NK-92 (cell line): Measurements from ENCODE around the gene ANTKMT.

Experiments used
- DNase-seq: peaks from one replicate; lab custom pipeline; 2025; ENCODE audit not compliant: unreplicated experiment; lab: John Stamatoyannopoulos, UW

The ANTKMT gene

GRCh38 chr16:714558-715476, 6.1 kb upstream of the ANTKMT start, which contains the start of gene METRN:
Gene METRN (plus strand): TSS chr16:715118. CDS start chr16:715290, 172 bp downstream.
- DNase-seq, result no peak

DNA sequence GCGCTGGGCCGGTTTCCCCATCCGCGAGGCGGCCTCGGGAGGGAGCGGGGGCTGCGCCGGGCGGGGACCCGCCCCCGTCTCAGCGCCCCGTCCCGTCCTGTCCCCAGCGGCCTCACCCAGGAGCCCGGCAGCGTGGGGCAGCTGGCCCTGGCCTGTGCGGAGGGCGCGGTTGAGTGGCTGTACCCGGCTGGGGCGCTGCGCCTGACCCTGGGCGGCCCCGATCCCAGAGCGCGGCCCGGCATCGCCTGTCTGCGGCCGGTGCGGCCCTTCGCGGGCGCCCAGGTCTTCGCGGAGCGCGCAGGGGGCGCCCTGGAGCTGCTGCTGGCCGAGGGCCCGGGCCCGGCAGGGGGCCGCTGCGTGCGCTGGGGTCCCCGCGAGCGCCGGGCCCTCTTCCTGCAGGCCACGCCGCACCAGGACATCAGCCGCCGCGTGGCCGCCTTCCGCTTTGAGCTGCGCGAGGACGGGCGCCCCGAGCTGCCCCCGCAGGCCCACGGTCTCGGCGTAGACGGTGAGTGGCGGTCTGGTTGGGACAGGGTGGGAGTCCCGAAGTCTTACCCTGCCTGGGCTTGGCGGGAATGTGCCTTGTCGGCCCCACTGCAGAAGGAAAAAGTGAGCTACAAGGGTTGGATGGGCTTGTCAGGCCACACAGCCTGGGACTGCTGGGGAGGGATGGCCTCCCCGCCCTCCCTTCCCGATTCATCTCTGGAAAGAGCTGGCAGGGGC, 5.3 kb upstream of the ANTKMT start:
- no peak for DNase-seq

- no peak for DNase-seq
Measured at GRCh38 chr16:716200-716568, 4.8 kb upstream of the ANTKMT start.

- no peak for DNase-seq
Measured at GRCh38 chr16:716768-717325, 4.1 kb upstream of the ANTKMT start.

DNA sequence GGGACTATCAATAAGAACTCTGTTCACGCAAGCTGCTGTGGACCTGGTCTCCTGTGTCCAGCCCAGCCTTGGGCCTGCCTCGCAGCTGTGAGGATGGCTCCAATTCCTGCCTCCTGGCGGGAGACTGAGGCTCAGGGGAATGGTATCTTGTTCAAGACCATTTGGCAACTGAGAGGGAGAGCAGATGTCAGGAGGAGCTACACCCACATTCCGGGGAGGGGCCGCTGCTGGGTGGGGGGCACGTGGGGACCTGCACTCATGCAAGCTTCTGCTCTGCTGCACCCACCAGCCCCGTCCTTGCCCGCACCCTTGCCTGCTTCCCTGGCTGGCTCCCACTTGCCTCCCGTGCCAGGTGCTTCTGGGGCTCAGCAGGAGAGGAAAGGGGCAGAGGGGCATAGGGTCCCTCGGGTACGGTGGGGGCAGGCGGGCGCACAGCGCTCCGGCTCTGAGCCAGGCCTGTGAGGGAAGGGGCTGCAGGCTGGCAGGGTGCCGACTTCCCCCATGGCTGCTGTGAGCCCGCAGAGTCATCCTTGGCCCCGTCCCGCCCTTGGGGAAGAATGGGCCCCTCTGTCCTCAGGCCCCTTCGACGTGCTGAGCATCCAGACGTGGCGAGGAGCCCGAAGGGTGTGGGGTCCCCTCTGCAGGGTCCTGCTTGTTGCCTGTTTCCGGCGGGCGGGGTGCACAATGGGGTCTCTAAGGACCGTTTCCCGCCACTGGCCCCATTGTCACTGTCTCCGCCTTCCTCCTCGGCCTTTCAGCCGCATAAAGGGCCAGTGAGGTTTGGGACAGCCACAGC, 3.3 kb upstream of the ANTKMT start:
- DNase-seq, result no peak

- no peak for DNase-seq
Measured at GRCh38 chr16:718389-718788, 2.6 kb upstream of the ANTKMT start.

DNA sequence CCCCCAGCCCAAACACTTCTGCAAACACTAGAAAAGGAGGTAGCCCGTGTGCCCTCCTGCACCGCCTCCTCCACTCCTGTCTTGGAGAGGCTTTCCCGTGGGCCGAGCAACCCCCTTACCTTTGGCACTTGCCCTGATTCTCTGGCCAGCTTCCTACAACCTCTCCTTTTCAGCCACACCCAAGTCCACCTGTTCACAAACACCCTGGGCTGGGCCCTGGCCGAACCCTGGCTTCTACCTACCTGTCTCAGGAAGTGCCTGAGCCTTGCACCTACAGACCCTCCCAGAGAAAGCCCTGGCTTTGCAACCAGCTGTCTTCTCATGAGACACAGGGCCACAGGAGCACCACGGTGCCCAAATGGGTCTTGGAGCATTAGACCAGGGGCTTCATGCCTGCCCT, 2.0 kb upstream of the ANTKMT start:
- no peak for DNase-seq

DNA sequence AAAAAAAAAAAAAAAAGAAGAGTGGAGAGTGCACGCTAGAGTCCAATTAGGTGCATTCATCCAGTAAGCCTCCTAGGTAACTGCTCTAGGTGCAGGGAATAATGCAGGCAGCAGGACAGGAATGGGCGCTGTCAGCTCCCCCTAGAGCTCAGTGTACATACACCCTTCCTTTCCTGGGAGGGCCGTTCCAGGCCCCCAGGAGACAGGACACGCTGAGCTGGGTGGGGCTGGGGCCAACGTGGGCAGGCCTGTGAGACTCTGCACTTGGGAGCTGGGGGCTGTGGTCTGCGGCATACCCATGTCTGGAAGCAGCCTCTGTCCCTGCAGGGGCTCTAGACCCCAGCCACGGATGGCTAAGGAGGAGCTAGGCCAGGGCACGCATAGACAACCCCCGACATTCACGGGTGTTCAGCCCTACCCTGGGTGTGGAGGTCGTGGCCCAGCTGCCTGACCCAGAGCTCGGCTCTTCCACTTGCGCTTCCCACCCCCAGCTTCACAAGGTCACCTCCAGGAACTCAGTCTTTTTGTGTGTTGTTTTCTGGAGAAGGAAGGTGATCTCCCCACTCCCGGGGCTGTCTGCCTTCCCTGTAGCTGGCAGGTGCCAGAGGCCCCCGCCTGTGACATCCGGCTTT, 1.0 kb upstream of the ANTKMT start:
- no peak for DNase-seq

GRCh38 chr16:720447-720989, 428 bp upstream of the ANTKMT start:
- DNase-seq, result no peak

GRCh38 chr16:721765-722540, 1.0 kb downstream of the ANTKMT start:
- no peak for DNase-seq

GRCh38 chr16:722835-723633, 2.1 kb downstream of the ANTKMT start:
- no peak for DNase-seq

GRCh38 chr16:723695-724094, 2.7 kb downstream of the ANTKMT start:
- no peak for DNase-seq

GRCh38 chr16:724188-725040, 3.5 kb downstream of the ANTKMT start:
- no peak for DNase-seq

GRCh38 chr16:725041-725376, 4.1 kb downstream of the ANTKMT start:
- no peak for DNase-seq

GRCh38 chr16:725463-726187, 4.7 kb downstream of the ANTKMT start:
- no peak for DNase-seq

DNA sequence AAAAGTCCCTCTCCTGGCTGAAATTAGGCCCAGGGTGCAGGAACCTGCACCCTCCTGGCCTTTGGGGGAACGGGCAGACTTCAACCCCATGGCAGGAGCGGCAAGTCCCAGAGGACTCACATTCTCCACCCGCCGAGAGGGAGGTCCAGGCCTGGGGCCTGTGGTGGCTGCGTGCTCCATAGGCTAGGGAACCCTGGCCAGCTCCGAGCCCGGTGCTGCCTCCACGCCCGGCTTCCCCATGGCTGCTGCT, 5.2 kb downstream of the ANTKMT start:
- no peak for DNase-seq

- DNase-seq, result no peak
Measured at GRCh38 chr16:726438-727290, 5.7 kb downstream of the ANTKMT start, which contains the start of the genes CCDC78 and HAGHL. Gene CCDC78 (minus strand): TSS chr16:726443. CDS start chr16:726367, 76 bp downstream. Gene HAGHL (plus strand): TSS chr16:727106. CDS start chr16:727510, 404 bp downstream.
